HG02973 (cell line): ENCODE data around the gene CDYL2.
"Not testable (repeated sequence)": the region's sequence is repeated elsewhere in the genome, so short reads cannot be mapped to it uniquely, and the experiment has no call there.

Experiments used
- ATAC-seq: cut with Tn5 transposase; IDR thresholded peaks from one replicate; pipeline ENCODE4 v1.9.1; 2021; ENCODE audit warnings: moderate library complexity; ENCODE audit not compliant: unreplicated experiment

CDYL2 gene, protein sequence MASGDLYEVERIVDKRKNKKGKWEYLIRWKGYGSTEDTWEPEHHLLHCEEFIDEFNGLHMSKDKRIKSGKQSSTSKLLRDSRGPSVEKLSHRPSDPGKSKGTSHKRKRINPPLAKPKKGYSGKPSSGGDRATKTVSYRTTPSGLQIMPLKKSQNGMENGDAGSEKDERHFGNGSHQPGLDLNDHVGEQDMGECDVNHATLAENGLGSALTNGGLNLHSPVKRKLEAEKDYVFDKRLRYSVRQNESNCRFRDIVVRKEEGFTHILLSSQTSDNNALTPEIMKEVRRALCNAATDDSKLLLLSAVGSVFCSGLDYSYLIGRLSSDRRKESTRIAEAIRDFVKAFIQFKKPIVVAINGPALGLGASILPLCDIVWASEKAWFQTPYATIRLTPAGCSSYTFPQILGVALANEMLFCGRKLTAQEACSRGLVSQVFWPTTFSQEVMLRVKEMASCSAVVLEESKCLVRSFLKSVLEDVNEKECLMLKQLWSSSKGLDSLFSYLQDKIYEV

DNA sequence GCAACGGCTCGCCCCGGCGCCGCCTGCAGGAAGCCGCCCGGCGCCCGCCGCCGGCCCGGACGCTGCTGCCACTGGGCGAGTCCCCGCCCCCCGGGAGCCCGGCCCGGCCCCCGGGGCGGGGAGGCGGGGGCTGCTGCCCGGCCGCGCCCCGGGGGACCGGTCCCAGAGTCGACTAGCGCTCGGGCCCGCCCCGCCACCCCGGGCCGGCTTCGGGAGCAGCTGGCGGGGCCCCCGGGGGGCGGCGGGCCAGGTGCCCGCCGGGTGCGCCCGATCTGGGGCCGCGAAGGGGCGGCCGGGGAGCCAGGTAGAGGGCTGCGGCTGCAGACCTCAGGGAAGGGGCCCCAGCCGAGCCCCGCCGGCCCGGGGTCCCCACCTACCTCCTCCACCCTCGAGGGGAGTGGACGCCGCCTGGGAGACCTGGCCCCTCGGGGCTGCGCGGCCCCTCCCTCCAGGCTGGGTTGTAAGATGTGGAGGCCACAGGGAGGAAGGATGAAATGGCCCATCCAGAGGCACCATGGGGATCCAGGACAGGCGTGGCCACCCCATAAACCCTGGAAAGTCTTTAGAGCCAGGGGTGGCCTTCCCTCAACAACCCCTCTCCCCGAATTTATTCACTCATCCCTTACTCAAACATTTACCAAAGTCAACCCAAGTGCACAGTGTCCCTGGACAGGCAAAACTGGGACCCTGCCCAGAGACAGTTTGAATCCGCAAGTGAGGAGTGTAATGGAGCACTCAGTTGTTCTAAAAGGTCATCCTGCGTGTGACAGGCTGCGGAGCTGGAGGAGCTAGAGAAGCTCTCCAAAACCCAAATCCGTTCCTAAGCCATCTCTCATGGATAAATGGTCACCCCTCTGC, at the start of gene CDYL2:
CDYL2 (minus strand) TSS at position 73 of the 858 bp plus-strand sequence. CDS start 425 bp downstream, outside the sequence.
- ATAC-seq = no peak

DNA sequence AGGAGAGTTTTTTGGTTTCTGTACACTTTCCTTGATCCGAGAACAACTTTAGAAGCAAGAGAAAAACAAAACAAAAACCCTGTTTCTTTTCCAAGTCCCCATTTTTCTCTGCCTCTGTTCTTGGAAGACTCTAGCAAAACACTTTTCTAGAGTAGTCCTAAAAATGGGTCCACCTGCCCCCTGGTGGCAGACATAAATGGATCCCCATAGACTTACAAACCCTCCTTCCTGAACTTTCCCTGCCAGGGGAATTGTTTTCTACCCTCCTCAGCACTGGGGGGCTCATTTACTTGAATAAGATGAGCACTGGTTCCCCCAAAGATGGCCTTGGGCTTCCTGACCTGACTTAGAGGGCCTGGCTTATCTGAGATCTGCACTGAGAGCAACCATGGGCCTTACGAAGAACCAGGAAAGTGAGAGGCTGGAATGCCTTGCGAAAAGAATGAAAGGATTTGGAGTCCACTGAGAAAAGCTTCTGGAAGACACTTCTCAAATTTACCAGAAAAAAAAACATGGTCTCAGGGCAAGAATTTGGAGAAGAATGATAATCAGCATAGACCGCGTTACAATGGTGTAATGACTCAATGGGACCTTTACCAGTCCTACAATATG, 48.0 kb upstream of the CDYL2 start:
- no peak for ATAC-seq

DNA sequence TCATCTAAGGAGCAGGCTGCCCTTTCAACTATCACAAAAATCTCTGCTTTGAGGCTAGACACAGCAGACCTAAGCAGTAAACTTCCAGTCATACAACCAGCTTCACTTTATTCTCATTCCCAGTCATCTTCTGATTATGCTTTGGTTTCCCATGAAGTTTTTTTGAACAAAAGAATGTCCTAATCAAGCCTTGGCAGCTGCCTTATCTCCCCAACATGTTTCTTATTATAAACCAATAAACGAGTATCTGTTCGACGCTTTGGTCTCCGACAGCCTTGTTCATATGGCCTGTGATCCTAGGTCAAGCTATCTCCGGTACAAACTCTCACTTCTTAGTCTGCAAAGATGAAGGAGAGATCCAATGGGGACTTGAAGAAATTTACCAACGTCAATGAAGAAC, 47.4 kb upstream of the CDYL2 start:
- no peak for ATAC-seq

DNA sequence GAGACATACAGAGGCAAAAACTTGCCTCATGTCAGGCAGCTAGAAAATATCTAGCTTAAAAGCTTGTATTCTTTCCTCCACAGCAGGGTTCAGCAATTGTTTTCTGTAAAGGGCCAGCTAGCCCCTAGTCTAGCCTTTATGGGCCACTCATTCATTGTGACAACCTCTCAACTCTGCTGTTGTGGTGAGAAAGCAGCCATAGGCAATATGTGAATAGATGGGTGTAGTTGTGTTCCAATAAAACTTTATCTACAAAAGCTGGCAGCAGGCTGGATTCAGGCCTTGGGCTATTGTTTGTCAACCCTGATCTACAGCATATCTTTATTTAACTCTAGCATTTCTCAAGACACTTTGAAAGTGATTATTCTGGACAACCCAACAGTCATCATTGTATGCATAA, 46.4 kb upstream of the CDYL2 start:
- ATAC-seq = no peak

DNA sequence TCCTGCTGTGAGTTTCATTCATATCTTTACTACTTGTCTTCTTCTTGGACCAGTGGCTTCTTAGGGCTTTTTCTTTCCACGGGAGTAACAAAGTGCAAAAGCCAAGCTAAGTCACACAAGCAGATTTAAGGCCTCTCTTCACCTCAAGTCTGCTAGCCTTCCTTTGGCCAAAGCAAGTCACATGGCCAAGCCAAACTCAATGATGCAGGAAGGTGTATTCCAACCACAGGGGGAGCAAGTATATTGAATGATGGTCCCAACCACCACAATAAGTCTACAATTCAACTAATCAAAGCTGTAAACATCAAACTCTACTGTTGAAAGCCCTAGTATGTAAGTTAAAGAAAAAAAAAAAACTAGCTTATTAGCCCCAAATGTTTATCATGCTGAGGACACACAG, 44.5 kb upstream of the CDYL2 start:
- no peak for ATAC-seq

DNA sequence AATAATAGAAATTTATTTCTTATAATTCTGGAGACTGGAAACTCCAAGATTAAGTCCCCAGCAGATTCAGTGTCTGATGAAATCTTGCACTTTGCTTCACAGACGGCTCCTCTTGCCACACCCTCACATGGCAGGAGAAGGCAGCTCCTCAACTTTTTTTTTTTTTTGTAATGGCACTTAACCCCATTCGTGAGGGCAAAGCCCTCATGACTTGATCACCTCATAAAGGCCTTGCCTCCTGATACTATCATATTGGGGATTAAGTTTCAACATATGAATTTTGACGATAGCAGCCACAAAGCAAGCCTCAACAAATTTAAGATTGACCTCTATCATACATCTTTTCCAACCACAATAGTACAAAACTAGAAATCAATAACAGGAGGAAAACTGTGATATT, 42.3 kb upstream of the CDYL2 start:
- ATAC-seq = no peak

DNA sequence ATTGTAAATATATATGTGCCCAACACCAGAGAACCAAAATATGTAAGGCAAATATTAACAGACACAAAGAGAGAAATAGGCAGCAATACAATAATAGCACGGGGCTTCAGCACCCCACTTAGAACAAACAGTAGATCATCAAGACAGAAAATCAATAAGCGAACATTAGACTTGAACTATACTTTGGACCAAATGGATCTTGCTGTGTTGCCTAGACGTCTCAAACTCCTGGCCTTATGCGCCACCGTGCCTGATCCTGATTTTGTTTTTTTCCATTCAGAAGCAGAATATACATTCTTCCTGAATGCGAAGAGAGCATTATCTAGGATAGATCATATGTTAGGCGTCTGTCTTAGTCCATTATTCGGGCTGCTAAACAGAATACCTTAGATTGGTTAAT, 41.9 kb upstream of the CDYL2 start:
- no peak for ATAC-seq

DNA sequence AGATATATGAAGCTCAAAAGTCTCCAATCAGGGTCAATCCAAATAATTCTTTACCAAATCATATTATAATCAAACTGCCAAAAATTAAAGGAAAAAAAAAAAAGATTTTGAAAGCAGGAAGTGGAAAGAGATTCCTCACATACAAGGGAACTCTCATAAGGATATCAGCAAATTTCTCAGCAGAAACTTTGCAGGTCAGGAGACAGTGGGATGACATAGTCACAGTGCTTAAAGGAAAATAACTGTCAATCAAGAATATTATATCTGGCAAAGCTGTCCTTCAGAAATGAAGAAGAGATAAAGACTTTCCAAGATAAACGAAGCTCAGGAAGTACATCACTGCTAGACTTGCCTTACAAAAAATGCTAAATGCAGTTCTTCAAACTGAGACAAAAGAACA, 40.0 kb upstream of the CDYL2 start:
- no peak for ATAC-seq

DNA sequence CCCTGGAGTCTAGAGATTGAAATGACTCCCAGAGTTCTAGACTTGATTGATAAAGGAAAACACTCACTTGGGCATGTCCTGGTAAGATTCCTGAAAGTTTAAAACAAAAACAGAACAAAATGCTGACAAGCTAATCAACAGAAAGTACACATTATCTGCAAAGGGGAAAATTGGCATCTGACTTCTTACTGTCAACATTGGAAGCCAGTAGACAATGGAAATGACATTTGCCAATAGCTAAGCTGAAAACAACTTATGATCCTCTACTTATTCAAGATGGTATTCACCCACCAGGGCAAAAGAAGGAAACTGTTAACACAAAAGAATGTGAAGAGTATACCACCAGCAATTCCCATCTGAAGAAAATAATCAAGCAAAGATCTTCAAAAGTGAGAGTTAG, 36.8 kb upstream of the CDYL2 start:
- ATAC-seq = no peak

DNA sequence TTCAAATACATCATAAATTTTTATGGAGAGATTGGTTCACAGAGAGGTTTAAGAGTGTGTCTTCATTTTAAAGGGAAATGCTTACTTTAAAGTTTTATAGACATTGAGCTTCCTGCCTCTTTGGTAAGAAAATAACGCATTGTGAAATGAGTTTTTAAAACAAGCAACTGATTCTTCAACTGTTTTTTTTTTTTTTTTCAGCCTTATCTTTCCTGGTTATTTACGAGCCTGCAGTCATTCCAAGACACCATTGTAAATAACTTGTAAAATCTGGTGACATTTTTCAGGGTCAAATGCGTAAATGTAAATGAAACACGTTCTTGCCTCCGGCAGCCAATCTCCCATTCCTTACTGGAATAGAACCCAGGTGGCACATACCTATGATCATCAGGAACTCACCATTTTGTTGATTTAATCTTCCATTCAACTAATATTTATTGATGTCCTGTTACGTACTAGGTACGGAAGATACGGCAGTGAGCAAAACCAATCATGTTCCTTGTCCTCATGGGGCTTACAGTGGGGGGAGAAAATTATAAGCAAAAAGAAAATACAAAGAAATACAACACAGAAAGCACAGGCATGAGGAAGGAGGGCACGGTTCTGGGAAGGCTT, 33.2 kb upstream of the CDYL2 start:
- ATAC-seq = no peak

DNA sequence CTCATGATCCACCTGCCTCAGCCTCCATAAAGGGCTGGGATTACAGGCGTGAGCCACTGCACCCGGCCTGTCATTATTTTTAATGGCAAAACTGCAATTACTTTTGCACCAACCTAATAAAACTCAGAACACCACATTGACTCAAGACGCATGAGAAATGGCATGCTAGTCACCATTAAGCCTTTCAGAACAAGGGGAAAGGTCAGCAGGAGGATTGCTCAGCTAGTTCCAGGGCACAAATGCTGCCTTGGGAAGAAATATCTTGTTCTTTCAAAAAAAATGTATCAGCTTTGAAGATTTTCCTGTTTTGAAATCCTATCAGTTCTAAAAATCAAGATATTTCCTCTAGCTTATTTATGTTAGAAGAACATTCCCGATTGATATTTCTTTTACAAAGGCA, 32.4 kb upstream of the CDYL2 start:
- ATAC-seq = no peak

DNA sequence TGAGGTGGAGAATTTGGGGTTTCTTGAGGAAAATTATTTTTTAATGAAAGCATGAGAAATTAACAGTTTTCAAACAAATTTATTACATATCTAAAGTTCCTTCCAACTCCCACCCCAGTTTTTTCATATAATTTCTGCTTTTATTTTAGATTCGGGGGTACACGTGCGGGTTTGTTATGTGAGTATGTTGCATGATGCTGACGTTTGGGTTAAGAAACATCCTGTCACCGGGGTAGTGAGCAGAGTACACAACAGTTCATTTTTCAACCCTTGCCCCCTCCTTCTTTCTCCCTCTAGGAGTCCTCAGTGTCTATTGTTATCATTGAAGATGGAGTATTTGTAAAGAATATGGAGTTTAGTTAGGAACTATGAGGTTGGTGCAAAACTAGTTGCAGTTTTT, 31.8 kb upstream of the CDYL2 start:
- no peak for ATAC-seq

DNA sequence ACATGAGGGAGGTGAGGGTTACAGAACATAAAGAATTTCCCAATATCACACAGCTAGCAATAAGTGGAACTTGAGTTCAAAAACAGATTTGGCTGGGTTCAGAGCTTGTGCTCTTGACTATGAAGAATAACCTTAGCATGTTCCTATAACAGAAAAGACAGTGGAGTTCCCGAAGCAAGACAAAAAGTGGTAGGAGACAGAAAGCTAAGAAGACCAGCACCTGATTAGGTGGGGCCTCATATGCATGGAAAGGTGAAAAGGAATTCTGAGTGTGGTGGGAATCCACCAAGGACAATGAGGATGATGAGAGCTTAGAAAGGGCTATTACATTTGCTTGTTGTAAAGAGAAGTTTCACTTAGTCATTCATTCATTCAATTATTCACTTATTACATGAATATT, 26.6 kb upstream of the CDYL2 start:
- no peak for ATAC-seq

DNA sequence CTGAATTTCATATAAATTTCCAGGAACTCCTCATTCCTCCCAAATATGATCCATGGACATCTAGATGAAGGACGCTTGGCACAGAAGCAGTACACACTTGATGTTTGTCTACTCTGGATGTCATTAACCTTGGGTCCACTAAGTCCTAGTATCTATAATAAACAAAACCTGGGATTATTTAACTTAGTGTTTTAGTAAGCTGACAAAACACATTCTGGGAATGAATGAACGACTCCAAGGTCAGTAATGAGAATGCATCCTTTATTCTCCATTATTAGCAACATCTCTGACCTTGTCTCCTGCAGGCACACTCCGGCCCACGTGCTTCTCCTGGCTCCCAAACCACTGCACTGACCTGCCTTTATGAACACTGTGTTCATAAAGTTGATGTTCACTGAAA, 24.1 kb upstream of the CDYL2 start:
- ATAC-seq = no peak

DNA sequence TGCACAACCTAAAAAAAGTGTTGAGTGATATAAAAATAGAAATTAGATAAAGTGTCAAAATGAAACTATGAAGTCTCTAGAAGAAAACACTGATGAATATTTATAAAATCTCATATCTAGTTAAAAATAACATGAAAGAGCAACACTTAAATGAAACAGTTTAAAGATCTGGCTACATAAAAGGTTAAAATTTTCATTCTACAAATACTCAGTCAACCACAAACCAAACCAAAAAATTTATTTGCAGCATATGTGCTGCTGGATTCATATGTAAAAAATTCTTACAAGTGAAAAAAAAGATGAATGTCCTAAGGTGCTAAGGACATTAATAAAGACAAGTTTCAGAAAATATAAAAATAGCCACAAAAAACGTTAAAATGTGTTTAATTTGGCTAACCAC, 22.6 kb upstream of the CDYL2 start:
- no peak for ATAC-seq

DNA sequence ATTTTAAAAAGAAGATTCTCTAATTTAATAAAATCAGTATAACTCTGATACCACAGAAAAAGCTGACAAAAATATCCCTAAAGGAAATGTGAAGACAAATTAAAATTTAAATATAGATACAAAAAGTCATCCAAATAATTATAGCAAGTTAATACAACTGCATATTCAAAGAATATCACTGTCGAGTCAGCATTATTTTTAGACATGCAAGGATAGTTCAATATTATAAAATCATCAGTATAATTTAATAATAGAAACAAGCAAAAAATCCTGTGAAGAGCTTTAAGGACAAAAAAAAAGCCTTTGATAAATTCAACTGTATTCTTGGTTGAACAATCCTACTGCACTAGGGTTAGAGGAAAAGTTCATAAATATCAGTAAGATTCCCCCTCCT, 21.0 kb upstream of the CDYL2 start:
- no peak for ATAC-seq

DNA sequence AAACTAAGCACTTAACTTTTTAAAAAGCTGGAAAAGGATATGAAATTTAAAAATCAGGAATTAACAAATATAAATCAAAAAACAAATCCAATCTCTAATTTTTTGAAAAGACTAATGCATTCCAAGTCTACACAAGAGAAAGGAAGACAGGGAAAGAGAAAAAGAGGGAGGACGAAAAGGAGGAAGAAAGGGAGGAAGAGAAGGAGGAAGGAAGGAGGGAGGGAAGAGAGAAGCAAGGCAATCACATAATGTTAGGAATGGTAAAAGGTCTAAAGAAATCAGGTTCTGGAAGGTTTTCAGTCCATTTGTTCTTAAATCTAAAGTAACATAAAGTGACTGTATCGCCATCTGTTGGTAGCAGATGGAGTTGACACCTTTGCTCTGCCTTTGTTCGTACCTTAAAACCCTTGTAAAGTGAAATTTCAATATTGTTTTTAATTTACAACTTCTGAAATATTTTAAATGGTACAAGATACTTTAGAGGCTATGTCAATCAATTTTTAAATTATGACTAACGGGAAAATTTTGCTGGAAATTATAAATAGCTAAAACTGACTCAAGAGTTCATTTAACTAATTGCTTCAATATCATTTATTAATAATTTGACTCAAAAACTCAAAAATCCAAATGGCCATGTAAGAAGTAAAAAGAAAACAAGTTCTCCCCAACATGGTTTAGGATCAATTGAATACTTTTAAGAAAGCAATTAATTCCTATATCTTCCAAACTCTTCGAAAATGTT, 20.4 kb upstream of the CDYL2 start:
- no peak for ATAC-seq

DNA sequence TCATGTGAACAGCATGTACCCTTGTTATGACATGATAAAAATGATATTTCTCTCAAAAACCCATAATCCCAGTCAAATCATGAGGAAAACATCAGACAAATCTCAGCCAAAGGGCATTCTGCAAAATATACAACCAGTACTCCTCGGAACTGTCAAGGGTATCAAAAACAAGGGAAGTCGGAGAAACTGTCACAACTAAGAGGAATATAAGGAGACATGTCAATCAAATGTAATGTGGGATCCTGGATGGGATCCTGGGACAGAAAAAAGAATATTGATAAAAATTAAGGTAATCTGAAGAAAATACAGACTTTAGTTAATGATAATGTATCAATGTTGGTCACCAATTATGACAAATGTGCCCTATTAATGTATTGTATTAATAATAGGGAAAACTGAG, 15.6 kb upstream of the CDYL2 start:
- no peak for ATAC-seq

DNA sequence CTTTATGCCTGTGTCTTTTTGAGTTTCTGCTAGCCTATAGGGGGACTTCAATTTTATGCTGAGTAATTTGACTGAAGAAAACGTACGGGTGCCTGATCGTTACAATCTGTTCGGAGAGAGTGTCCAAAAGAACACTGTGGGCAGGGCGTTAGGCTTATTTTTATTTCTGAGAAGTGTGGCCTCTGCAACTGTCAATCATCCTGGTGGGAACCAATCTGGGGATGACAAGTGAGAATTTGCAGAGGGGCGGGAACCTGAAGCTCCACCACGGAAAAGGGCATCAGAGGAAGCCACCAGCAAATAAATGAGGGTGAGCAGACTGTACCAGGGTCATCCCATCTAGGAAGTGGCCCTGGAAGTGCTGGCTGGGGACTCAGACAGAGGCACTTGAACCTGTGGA, 12.0 kb upstream of the CDYL2 start:
- ATAC-seq = no peak

DNA sequence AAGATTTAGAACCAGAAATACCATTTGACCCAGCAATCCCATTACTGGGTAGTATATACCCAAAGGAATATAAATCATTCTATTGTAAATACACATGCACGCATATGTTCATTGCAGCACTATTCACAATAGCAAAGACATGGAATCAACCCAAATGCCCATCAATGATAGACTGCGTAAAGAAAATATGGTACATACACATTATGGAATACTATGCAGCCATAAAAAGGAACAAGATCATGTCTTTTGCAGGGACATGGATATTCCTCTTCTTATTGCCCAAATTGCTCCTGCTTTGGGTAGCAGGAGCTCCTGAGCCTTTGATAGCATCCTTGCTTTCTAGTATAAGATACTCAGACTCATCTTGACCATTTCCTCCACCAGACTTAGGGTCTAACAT, 10.9 kb upstream of the CDYL2 start:
- not testable (repeated sequence) for ATAC-seq

DNA sequence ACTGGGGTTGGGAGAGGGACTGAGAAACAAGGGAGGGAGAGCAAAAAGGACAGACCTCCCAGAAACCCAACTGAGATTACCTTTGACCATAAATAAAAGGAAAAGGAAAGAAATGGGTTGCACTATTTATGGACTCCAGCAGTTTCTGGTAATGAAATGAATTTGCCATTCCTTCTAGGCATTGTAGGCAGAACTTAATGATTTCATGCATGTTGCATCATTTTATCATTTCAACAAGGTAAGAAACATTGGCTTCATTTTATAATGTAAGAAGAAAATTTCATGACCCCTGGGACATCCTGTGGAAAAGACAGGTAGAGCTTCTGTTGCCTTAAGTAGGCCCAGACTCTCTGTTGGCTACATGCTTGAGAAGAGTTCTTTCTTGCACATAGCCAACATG, 8.2 kb upstream of the CDYL2 start:
- ATAC-seq = no peak
